SK-N-MC (cell line): ENCODE measurements around the gene TMEM87B.

Source experiments
- EZH2 ChIP-seq: fragments of 200-600 bp; sonication (generic); IDR thresholded peaks from one replicate; pipeline ENCODE4 v1.6.1; 2017; ENCODE audit warnings: antibody characterized with exemption
- FOXP2 ChIP-seq: optimal IDR thresholded peaks from 2 replicates; pipeline ENCODE3; 2011; ENCODE audit warnings: mild to moderate bottlenecking, moderate library complexity; ENCODE audit not compliant: insufficient read depth; ENCODE audit errors: extremely low read length, control extremely low read depth
- POLR2AphosphoS5 ChIP-seq: IDR thresholded peaks from 2 replicates; pipeline ENCODE4 v1.6.1; 2012; ENCODE audit warnings: mild to moderate bottlenecking, low read depth, low read length, borderline replicate concordance

- TF ChIP-seq EZH2: no peak
- no peak for TF ChIP-seq POLR2AphosphoS5
- TF ChIP-seq FOXP2: no peak
Measured at GRCh38 chr2:112077814-112078213, 22.7 kb downstream of the TMEM87B start.
